HepG2 (cell line): Measurements from ENCODE around the gene UBXN6. TPM values are rescaled to one million over a fixed set of nuclear protein-coding genes. Genes with fewer than 3 reads are reported as not detected.

ENCODE experiments used
- ARID5B ChIP-seq: IDR thresholded peaks from 2 replicates; pipeline ENCODE4 v1.4.0; 2020; ENCODE audit warnings: mild to moderate bottlenecking, missing genetic modification reagents
- BRD4 ChIP-seq: sonication (generic); formaldehyde crosslinking; IDR thresholded peaks from 2 replicates; pipeline ENCODE4 v1.4.0; 2020; ENCODE audit warnings: missing genetic modification reagents
- CCAR2 ChIP-seq: fragments of 200-400 bp; formaldehyde crosslinking; optimal IDR thresholded peaks from 2 replicates; pipeline ENCODE3; 2018; ENCODE audit warnings: low read depth, mild to moderate bottlenecking, low read length, moderate library complexity
- HNF4A ChIP-seq: sonication (generic); formaldehyde crosslinking; IDR thresholded peaks from 2 replicates; pipeline ENCODE4 v1.4.0; 2020; ENCODE audit warnings: missing genetic modification reagents
- HNF4G ChIP-seq, 2 experiments: sonication (generic) in 1 of 2; formaldehyde crosslinking in 1 of 2; IDR thresholded peaks; 2 replicates each; pipeline versions ENCODE4 v1.4.0 to v1.6.1; 2011 to 2020; ENCODE audit warnings: borderline replicate concordance in 2 of 2, low read depth in 2 of 2, mild to moderate bottlenecking in 2 of 2, low read length in 1 of 2, missing genetic modification reagents in 1 of 2, moderate library complexity in 1 of 2
- LCORL ChIP-seq, 2 experiments: fragments of 450-650 bp in 1 of 2; sonication (generic) in 1 of 2; formaldehyde crosslinking in 1 of 2; IDR thresholded peaks; 2 replicates each; pipeline versions ENCODE4 v1.5.0 to v1.6.1; 2017 to 2020; ENCODE audit warnings: antibody characterized with exemption in 1 of 2, missing genetic modification reagents in 1 of 2
- SP5 ChIP-seq: IDR thresholded peaks from 2 replicates; pipeline ENCODE4 v1.6.1; 2016; ENCODE audit warnings: low read depth, borderline replicate concordance
- SSRP1 ChIP-seq: IDR thresholded peaks from 2 replicates; pipeline ENCODE4 v1.6.1; 2016; ENCODE audit warnings: control low read depth
- TMF1 ChIP-seq: sonication (generic); formaldehyde crosslinking; IDR thresholded peaks from 2 replicates; pipeline ENCODE4 v1.8.1; 2022; ENCODE audit warnings: low read depth, missing genetic modification reagents
- TRIM24 ChIP-seq: sonication (generic); formaldehyde crosslinking; IDR thresholded peaks from 2 replicates; pipeline ENCODE4 v1.8.0; 2022; ENCODE audit warnings: mild to moderate bottlenecking, missing genetic modification reagents
- ZNF230 ChIP-seq: sonication (generic); formaldehyde crosslinking; IDR thresholded peaks from 2 replicates; pipeline ENCODE4 v1.4.0; 2020; ENCODE audit warnings: mild to moderate bottlenecking, missing genetic modification reagents
- ZNF589 ChIP-seq: sonication (generic); formaldehyde crosslinking; conservative IDR thresholded peaks from 2 replicates; pipeline ENCODE4 v1.8.0; 2022; ENCODE audit warnings: mild to moderate bottlenecking, moderate library complexity, missing genetic modification reagents
- ZNF792 ChIP-seq: IDR thresholded peaks from 2 replicates; pipeline ENCODE4 v1.6.1; 2016
- polyA plus RNA-seq, 8 experiments: library from polyadenylated mRNA; depleted of rRNA in 3 of 8; stranded (reverse) in 7 of 8; unstranded in 1 of 8; fragments of >200 nt; fragmentation: Illumina TruSeq in 4 of 8; extraction: Trizol in 4 of 8; gene quantifications; 2 replicates each; pipeline versions ENCODE4 v1.2.1 to v1.2.3, GENCODE V29; 2011 to 2016; ENCODE audit warnings: low read depth in 4 of 8, missing spikeins in 1 of 8, mixed read lengths in 1 of 8; ENCODE audit not compliant: insufficient read depth in 1 of 8
- total RNA-seq, 5 experiments: library from RNA; depleted of rRNA; stranded (reverse); fragments of >200 nt; fragmentation: Illumina TruSeq; extraction: Trizol; gene quantifications; 2 replicates each; pipeline ENCODE4 v1.2.3, GENCODE V29; 2016; ENCODE audit warnings: low read depth in 1 of 5

The UBXN6 gene
- total and polyA plus RNA-seq, 2 of the 13 experiments (the other 11 are each of a cell fraction or from before 2014, with no cell fraction given), result 34.9 to 35.5 TPM

- TF ChIP-seq ZNF589 (CRISPR knock-in tag) (no peak), SP5 (CRISPR knock-in tag) (peak; percentile 84), ARID5B (CRISPR knock-in tag) (0 out of 2 replicates have a peak, but pooled peaks have one; percentile 23), TRIM24 (CRISPR knock-in tag) (no peak), ZNF230 (no peak), TMF1 (CRISPR knock-in tag) (no peak), BRD4 (CRISPR knock-in tag) (no peak), ZNF792 (CRISPR knock-in tag) (peak; percentile 15; the same call in 1 of the 2 replicates), HNF4G (IDR thresholded peaks at IDR 0.05; ENCODE audit: borderline replicate concordance, low read depth, low read length) (0 out of 2 replicates have a peak, but pooled peaks have one; percentile 21), HNF4G (CRISPR knock-in tag; IDR thresholded peaks at IDR 0.05; ENCODE audit: borderline replicate concordance, low read depth) (no peak), SSRP1 (CRISPR knock-in tag) (no peak), HNF4A (CRISPR knock-in tag) (peak; percentile 76), LCORL (IDR thresholded peaks at IDR 0.05) (no peak), LCORL (CRISPR knock-in tag; IDR thresholded peaks at IDR 0.05) (0 out of 2 replicates have a peak, but pooled peaks have one; percentile 23), CCAR2 (no peak)
These were observed 51.0 kb downstream of the UBXN6 start (continued) for GRCh38 chr19:4406626-4407025.
